Activated CD8-positive, alpha-beta T cell treated with anti-CD3 and anti-CD28 coated beads, Interleukin-2, amount 10 ng/mL, durations not matched to agents 7 days and 5 days (primary cell): ENCODE measurements around the gene PATE2. TPM values are rescaled to one million over a fixed set of nuclear protein-coding genes. Genes with fewer than 3 reads are reported as not detected.

Experiments used
- ATAC-seq: fragments of 150-1000 bp; cut with Tn5 transposase; one replicate; pipeline ENCODE4 v1.10.0; 2021; ENCODE audit warnings: moderate library complexity
- CTCF ChIA-PET: fragments of 350-600 bp; sonication (Branson Sonifier 250); formaldehyde crosslinking; loops from one replicate; lab custom pipeline; 2021; ENCODE audit warnings: antibody characterized with exemption; lab: Charles Lee
- POLR2A ChIA-PET: fragments of 350-600 bp; sonication (Branson Sonifier 250); formaldehyde crosslinking; loops from one replicate; lab custom pipeline; 2021; ENCODE audit warnings: antibody characterized with exemption; lab: Charles Lee
- DNase-seq: peaks from one replicate; pipeline ENCODE4 v3.0.0-alpha.2; 2020
- H3K27ac Mint-ChIP-seq: one replicate; pipeline ENCODE4 v1.8.0; 2021; ENCODE audit warnings: mild to moderate bottlenecking, mixed read lengths
- H3K27me3 Mint-ChIP-seq: one replicate; pipeline ENCODE4 v1.8.0; 2021; ENCODE audit warnings: low read depth, mixed read lengths
- H3K36me3 Mint-ChIP-seq: one replicate; pipeline ENCODE4 v1.8.0; 2021; ENCODE audit warnings: low read depth, mixed read lengths
- H3K4me1 Mint-ChIP-seq: one replicate; pipeline ENCODE4 v1.8.0; 2021; ENCODE audit warnings: low read depth, mixed read lengths
- H3K4me3 Mint-ChIP-seq: one replicate; pipeline ENCODE4 v1.8.0; 2021; ENCODE audit warnings: mild to moderate bottlenecking, mixed read lengths
- H3K9me3 Mint-ChIP-seq: one replicate; pipeline ENCODE4 v1.8.0; 2022; ENCODE audit warnings: mixed read lengths; ENCODE audit not compliant: insufficient read depth
- total RNA-seq, 2 experiments: library from RNA; stranded (reverse); gene quantifications; one replicate each; pipeline ENCODE4 v1.2.3, GENCODE V29; 2021

Gene PATE2
- total RNA-seq: not detected

GRCh38 chr11:125778728-125779127 lies at the start of gene PATE2:
TSS of gene PATE2 (minus strand) at chr11:125778828. CDS start at chr11:125778773, 55 bp downstream.
- POLR2A ChIA-PET: no interaction called here
- no peak within 1 kb of the TSS for H3K4me3 Mint-ChIP-seq
- ATAC-seq: no peak
- H3K27me3 Mint-ChIP-seq: peaks cover 4% of the 10 kb centered on the region
- no peaks in the 10 kb centered on the region for H3K4me1 Mint-ChIP-seq
- no peaks in the 10 kb centered on the region for H3K9me3 Mint-ChIP-seq
- H3K36me3 Mint-ChIP-seq: no peaks in the 10 kb centered on the region
- H3K27ac Mint-ChIP-seq: no peak within 1 kb of the TSS
- CTCF ChIA-PET: no interaction called here
- no peak for DNase-seq

GRCh38 chr11:125807909-125808308 lies 29.3 kb upstream of the PATE2 start:
- ATAC-seq: no peak
- Mint-ChIP-seq H3K27ac (no peak overlapping the region), H3K36me3 (no peaks in the 10 kb centered on the region), H3K27me3 (no peaks in the 10 kb centered on the region), H3K9me3 (peaks cover 15% of the 10 kb centered on the region), H3K4me1 (no peaks in the 10 kb centered on the region), H3K4me3 (no peak overlapping the region)
- DNase-seq: no peak
- ChIA-PET CTCF (no interaction called here), POLR2A (no interaction called here)

- peaks cover 27% of the 10 kb centered on the region for H3K9me3 Mint-ChIP-seq
- ATAC-seq: no peak
- CTCF ChIA-PET: interaction anchor here (1.5 kb wide), 1 partner anchor 79 kb away, joined by 3 read pairs; no protein-coding TSS in a partner anchor
- H3K36me3 Mint-ChIP-seq: no peaks in the 10 kb centered on the region
- no peaks in the 10 kb centered on the region for H3K4me1 Mint-ChIP-seq
- no peak overlapping the region for H3K4me3 Mint-ChIP-seq
- peaks cover 4% of the 10 kb centered on the region for H3K27me3 Mint-ChIP-seq
- H3K27ac Mint-ChIP-seq: no peak overlapping the region
- POLR2A ChIA-PET: no interaction called here
- DNase-seq: no peak
These were observed 23.8 kb upstream of the PATE2 start for GRCh38 chr11:125802387-125802786.

GRCh38 chr11:125799808-125800207 lies 21.2 kb upstream of the PATE2 start:
- Mint-ChIP-seq H3K9me3 (peaks cover 27% of the 10 kb centered on the region), H3K27ac (no peak overlapping the region), H3K4me1 (no peaks in the 10 kb centered on the region), H3K4me3 (no peak overlapping the region), H3K36me3 (no peaks in the 10 kb centered on the region), H3K27me3 (peaks cover 7% of the 10 kb centered on the region)
- ATAC-seq (no peak), DNase-seq (no peak)
- CTCF ChIA-PET: no interaction called here
- POLR2A ChIA-PET: no interaction called here

- ATAC-seq (no peak), DNase-seq (no peak)
- CTCF ChIA-PET: no interaction called here
- H3K4me3 Mint-ChIP-seq: no peak overlapping the region
- no peaks in the 10 kb centered on the region for H3K36me3 Mint-ChIP-seq
- H3K27ac Mint-ChIP-seq: no peak overlapping the region
- H3K27me3 Mint-ChIP-seq: peaks cover 7% of the 10 kb centered on the region
- H3K9me3 Mint-ChIP-seq: peaks cover 10% of the 10 kb centered on the region
- H3K4me1 Mint-ChIP-seq: no peaks in the 10 kb centered on the region
- POLR2A ChIA-PET: interaction anchor here (0.9 kb wide), 1 partner anchor 9 kb away, joined by 3 read pairs; no protein-coding TSS in a partner anchor
These were observed 19.0 kb upstream of the PATE2 start for GRCh38 chr11:125797641-125798040.

- Mint-ChIP-seq H3K9me3 (no peaks in the 10 kb centered on the region), H3K4me1 (no peaks in the 10 kb centered on the region), H3K27ac (no peak overlapping the region), H3K27me3 (peaks cover 13% of the 10 kb centered on the region), H3K4me3 (no peak overlapping the region), H3K36me3 (no peaks in the 10 kb centered on the region)
- ATAC-seq (no peak), DNase-seq (no peak)
- ChIA-PET CTCF (no interaction called here), POLR2A (no interaction called here)
These were observed 12.2 kb upstream of the PATE2 start for GRCh38 chr11:125790825-125791224.

- ChIA-PET CTCF (no interaction called here), POLR2A (no interaction called here)
- H3K27ac Mint-ChIP-seq: no peak within 1 kb of the TSS
- no peak within 1 kb of the TSS for H3K4me3 Mint-ChIP-seq
- H3K36me3 Mint-ChIP-seq: no peaks in the 10 kb centered on the region
- H3K9me3 Mint-ChIP-seq: no peaks in the 10 kb centered on the region
- no peaks in the 10 kb centered on the region for H3K4me1 Mint-ChIP-seq
- no peak for ATAC-seq
- no peak for DNase-seq
- peaks cover 13% of the 10 kb centered on the region for H3K27me3 Mint-ChIP-seq
These were observed 9.2 kb upstream of the PATE2 start, which contains the start of gene PATE3 for GRCh38 chr11:125787827-125788226. TSS of gene PATE3 (plus strand) at chr11:125788127. CDS start at chr11:125788152, 25 bp downstream.

GRCh38 chr11:125784678-125785077 lies 6.0 kb upstream of the PATE2 start:
- H3K4me1 Mint-ChIP-seq: no peaks in the 10 kb centered on the region
- ChIA-PET CTCF (no interaction called here), POLR2A (no interaction called here)
- no peaks in the 10 kb centered on the region for H3K36me3 Mint-ChIP-seq
- ATAC-seq (no peak), DNase-seq (no peak)
- H3K27me3 Mint-ChIP-seq: peaks cover 9% of the 10 kb centered on the region
- H3K9me3 Mint-ChIP-seq: no peaks in the 10 kb centered on the region
- H3K27ac Mint-ChIP-seq: no peak overlapping the region
- H3K4me3 Mint-ChIP-seq: no peak overlapping the region

- no peak overlapping the region for H3K4me3 Mint-ChIP-seq
- POLR2A ChIA-PET: no interaction called here
- DNase-seq (no peak), ATAC-seq (no peak)
- no peaks in the 10 kb centered on the region for H3K9me3 Mint-ChIP-seq
- H3K4me1 Mint-ChIP-seq: no peaks in the 10 kb centered on the region
- CTCF ChIA-PET: no interaction called here
- H3K27ac Mint-ChIP-seq: no peak overlapping the region
- H3K27me3 Mint-ChIP-seq: peaks cover 6% of the 10 kb centered on the region
- H3K36me3 Mint-ChIP-seq: no peaks in the 10 kb centered on the region
These were observed 1.3 kb downstream of the PATE2 start for GRCh38 chr11:125777309-125777708.

GRCh38 chr11:125773516-125773915 lies 5.1 kb downstream of the PATE2 start:
- no peak overlapping the region for H3K27ac Mint-ChIP-seq
- POLR2A ChIA-PET: no interaction called here
- ATAC-seq: no peak
- no peak overlapping the region for H3K4me3 Mint-ChIP-seq
- DNase-seq: no peak
- peaks cover 10% of the 10 kb centered on the region for H3K27me3 Mint-ChIP-seq
- CTCF ChIA-PET: no interaction called here
- H3K4me1 Mint-ChIP-seq: no peaks in the 10 kb centered on the region
- H3K9me3 Mint-ChIP-seq: no peaks in the 10 kb centered on the region
- H3K36me3 Mint-ChIP-seq: no peaks in the 10 kb centered on the region

- ATAC-seq (no peak), DNase-seq (no peak)
- Mint-ChIP-seq H3K36me3 (no peaks in the 10 kb centered on the region), H3K27ac (no peak overlapping the region), H3K4me3 (no peak overlapping the region), H3K27me3 (peaks cover 13% of the 10 kb centered on the region), H3K4me1 (no peaks in the 10 kb centered on the region), H3K9me3 (no peaks in the 10 kb centered on the region)
- ChIA-PET POLR2A (no interaction called here), CTCF (no interaction called here)
These were observed 5.7 kb downstream of the PATE2 start for GRCh38 chr11:125772834-125773505.

- Mint-ChIP-seq H3K9me3 (no peaks in the 10 kb centered on the region), H3K27me3 (peaks cover 10% of the 10 kb centered on the region), H3K27ac (no peak overlapping the region), H3K36me3 (no peaks in the 10 kb centered on the region), H3K4me3 (no peak overlapping the region), H3K4me1 (no peaks in the 10 kb centered on the region)
- ChIA-PET POLR2A (no interaction called here), CTCF (no interaction called here)
- ATAC-seq: no peak
- DNase-seq: no peak
These were observed 8.0 kb downstream of the PATE2 start for GRCh38 chr11:125770583-125770982.
